ENCODE measurements around the gene HAUS5.

The HAUS5 gene

GRCh38 chr19:35670686-35671085, 58.2 kb downstream of the HAUS5 start:
- no peak for DNase-seq (ENCODE audit: low read depth in 2 of 2)

- DNase-seq (ENCODE audit: low read depth in 2 of 2): no peak
Measured at GRCh38 chr19:35671818-35672217, 59.3 kb downstream of the HAUS5 start.

GRCh38 chr19:35673121-35673804, 60.7 kb downstream of the HAUS5 start:
- DNase-seq (ENCODE audit: low read depth in 2 of 2): no peak
